Measurements from ENCODE around the gene SRGAP2C.
"Not testable (repeated sequence)": the region's sequence is repeated elsewhere in the genome, so short reads cannot be mapped to it uniquely, and the experiment has no call there.

SRGAP2C gene

GRCh38 chr1:121344355-121344754, 159.6 kb downstream of the SRGAP2C start:
- DNase-seq, result not testable (repeated sequence)

GRCh38 chr1:121346654-121347053, 161.9 kb downstream of the SRGAP2C start:
- not testable (repeated sequence) for DNase-seq

- not testable (repeated sequence) for DNase-seq
These were observed 162.7 kb downstream of the SRGAP2C start for GRCh38 chr1:121347476-121347875.

GRCh38 chr1:121348115-121348514, 163.3 kb downstream of the SRGAP2C start:
- DNase-seq, result not testable (repeated sequence)

- not testable (repeated sequence) for DNase-seq
These were observed 164.7 kb downstream of the SRGAP2C start for GRCh38 chr1:121349332-121349967.

GRCh38 chr1:121355711-121356420, 171.1 kb downstream of the SRGAP2C start:
- not testable (repeated sequence) for DNase-seq

GRCh38 chr1:121356819-121357218, 172.0 kb downstream of the SRGAP2C start:
- DNase-seq, result not testable (repeated sequence)

- not testable (repeated sequence) for DNase-seq
These were observed 175.8 kb downstream of the SRGAP2C start for GRCh38 chr1:121360531-121360930.

GRCh38 chr1:121361451-121362233, 176.9 kb downstream of the SRGAP2C start:
- not testable (repeated sequence) for DNase-seq

GRCh38 chr1:121362234-121362883, 177.6 kb downstream of the SRGAP2C start:
- peak; percentile 5 for DNase-seq

GRCh38 chr1:121365316-121365715, 180.5 kb downstream of the SRGAP2C start:
- not testable (repeated sequence) for DNase-seq

- peak; percentile 62 for DNase-seq
These were observed 180.9 kb downstream of the SRGAP2C start for GRCh38 chr1:121365723-121366122.

- DNase-seq, result not testable (repeated sequence)
These were observed 181.4 kb downstream of the SRGAP2C start for GRCh38 chr1:121366171-121366570.

GRCh38 chr1:121368910-121369309, 184.1 kb downstream of the SRGAP2C start:
- DNase-seq, result not testable (repeated sequence)

GRCh38 chr1:121369959-121370358, 185.2 kb downstream of the SRGAP2C start:
- not testable (repeated sequence) for DNase-seq

GRCh38 chr1:121374851-121375367, 190.1 kb downstream of the SRGAP2C start:
- DNase-seq, result not testable (repeated sequence)

- not testable (repeated sequence) for DNase-seq
These were observed 192.2 kb downstream of the SRGAP2C start for GRCh38 chr1:121376986-121377385.

- DNase-seq, result not testable (repeated sequence)
These were observed 194.0 kb downstream of the SRGAP2C start for GRCh38 chr1:121378757-121379156.

- DNase-seq, result not testable (repeated sequence)
These were observed 200.0 kb downstream of the SRGAP2C start for GRCh38 chr1:121384754-121385153.

GRCh38 chr1:121385162-121385561, 200.4 kb downstream of the SRGAP2C start:
- DNase-seq, result not testable (repeated sequence)

GRCh38 chr1:121385563-121386288, 201.0 kb downstream of the SRGAP2C start:
- DNase-seq, result not testable (repeated sequence)

Measured in CD4-positive, alpha-beta T cell treated with Interleukin-17A for 1 hour (primary cell).